Keratinocyte (primary cell): ENCODE measurements around the gene CREB3L2. TPM values are rescaled to one million over a fixed set of nuclear protein-coding genes. Genes with fewer than 3 reads are reported as not detected.

ENCODE experiments used
- DNase-seq: peaks from one replicate; pipeline ENCODE4 v3.0.0-alpha.2; 2011; ENCODE audit warnings: low read depth, missing footprints, low spot score
- FAIRE-seq: peaks from 2 replicates; lab custom pipeline; 2011; peaks lifted over from hg19 to GRCh38; lab: Jason Lieb, UNC
- H2AFZ ChIP-seq: 2 replicates; pipeline ENCODE4 v1.6.0; 2012; ENCODE audit warnings: low read length, control low read depth, inconsistent platforms; ENCODE audit not compliant: control insufficient read depth
- H3K27ac ChIP-seq: 2 replicates; pipeline ENCODE4 v1.5.1; 2011; ENCODE audit warnings: low read length; ENCODE audit not compliant: control insufficient read depth, insufficient read depth
- H3K27me3 ChIP-seq: 3 replicates; pipeline ENCODE4 v1.6.0; 2011; ENCODE audit warnings: low read length; ENCODE audit not compliant: control insufficient read depth, insufficient read depth; ENCODE audit errors: extremely low read depth
- H3K36me3 ChIP-seq, 2 experiments: 2 replicates in 1 of 2; 3 replicates in 1 of 2; pipeline ENCODE4 v1.5.1; 2011; ENCODE audit warnings: low read length in 2 of 2, mild to moderate bottlenecking in 1 of 2; ENCODE audit not compliant: control insufficient read depth in 2 of 2, insufficient read depth in 2 of 2; ENCODE audit errors: extremely low read depth in 1 of 2
- H3K4me1 ChIP-seq: 3 replicates; pipeline ENCODE4 v1.5.1; 2011; ENCODE audit warnings: low read length; ENCODE audit not compliant: control insufficient read depth, insufficient read depth; ENCODE audit errors: extremely low read depth
- H3K4me2 ChIP-seq: 3 replicates; pipeline ENCODE4 v1.6.0; 2011; ENCODE audit warnings: low read depth, low read length; ENCODE audit not compliant: control insufficient read depth, insufficient read depth; ENCODE audit errors: extremely low read depth
- H3K4me3 ChIP-seq, 3 experiments: fragments of 200-600 bp in 1 of 3; sonication (generic) in 1 of 3; 2 replicates in 2 of 3; 3 replicates in 1 of 3; pipeline ENCODE4 v1.5.1; 2011 to 2016; ENCODE audit warnings: low read length in 3 of 3, mild to moderate bottlenecking in 3 of 3, control low read depth in 2 of 3, inconsistent platforms in 1 of 3, low read depth in 1 of 3, mixed read lengths in 1 of 3, mixed run types in 1 of 3, moderate library complexity in 1 of 3; ENCODE audit not compliant: control insufficient read depth in 2 of 3, insufficient read depth in 2 of 3; ENCODE audit errors: extremely low read depth in 1 of 3
- H3K79me2 ChIP-seq: 2 replicates; pipeline ENCODE4 v1.6.0; 2012; ENCODE audit warnings: low read length; ENCODE audit not compliant: control insufficient read depth, insufficient read depth
- H3K9ac ChIP-seq: 3 replicates; pipeline ENCODE4 v1.6.0; 2011; ENCODE audit warnings: low read length; ENCODE audit not compliant: control insufficient read depth, insufficient read depth; ENCODE audit errors: extremely low read depth
- H3K9me1 ChIP-seq: 3 replicates; pipeline ENCODE4 v1.6.0; 2011; ENCODE audit warnings: low read length; ENCODE audit not compliant: control insufficient read depth, insufficient read depth; ENCODE audit errors: extremely low read depth
- H3K9me3 ChIP-seq: 2 replicates; pipeline ENCODE4 v1.5.1; 2012; ENCODE audit warnings: low read depth, low read length; ENCODE audit not compliant: control insufficient read depth
- H4K20me1 ChIP-seq: 3 replicates; pipeline ENCODE4 v1.6.0; 2011; ENCODE audit warnings: low read length; ENCODE audit not compliant: control insufficient read depth, insufficient read depth; ENCODE audit errors: extremely low read depth
- CTCF ChIP-seq, 3 experiments: IDR thresholded peaks in 1 of 3; conservative IDR thresholded peaks in 1 of 3; optimal IDR thresholded peaks in 1 of 3; 2 replicates in 2 of 3; 3 replicates in 1 of 3; pipeline versions ENCODE3 to v1.5.1; 2011; ENCODE audit warnings: low read length in 3 of 3, mild to moderate bottlenecking in 3 of 3, moderate library complexity in 2 of 3, control low read depth in 1 of 3, inconsistent platforms in 1 of 3; ENCODE audit not compliant: insufficient read depth in 2 of 3; ENCODE audit errors: extremely low read depth in 1 of 3
- EZH2 ChIP-seq: IDR thresholded peaks from one replicate; pipeline ENCODE4 v1.6.1; 2012; ENCODE audit warnings: inconsistent platforms, mild to moderate bottlenecking, low read length, moderate library complexity
- dilution Hi-C: fragments of 300-500 bp; cut with MboI; formaldehyde crosslinking; loops from one replicate; pipeline ENCODE4 v1.7.0; 2020; ENCODE audit warnings: low sequenced_read_pairs; ENCODE audit not compliant: extremely low pct_ligation_motif_present
- polyA plus RNA-seq, 5 experiments: library from polyadenylated mRNA; depleted of rRNA in 3 of 5; stranded (reverse) in 3 of 5; stranded (forward) in 1 of 5; unstranded in 1 of 5; fragments of >200 nt; gene quantifications; 1 replicate in 1 of 5; 2 replicates in 3 of 5; 3 replicates in 1 of 5; pipeline versions ENCODE4 v1.2.1 to v1.2.3, GENCODE V29; 2011 to 2012; ENCODE audit warnings: missing spikeins in 2 of 5, low read depth in 1 of 5, low replicate concordance in 1 of 5

CREB3L2 gene
- polyA plus RNA-seq, 1 donor (not counting 4 experiments of a cell fraction or from before 2014, with no cell fraction given), result 12.8 TPM

DNA sequence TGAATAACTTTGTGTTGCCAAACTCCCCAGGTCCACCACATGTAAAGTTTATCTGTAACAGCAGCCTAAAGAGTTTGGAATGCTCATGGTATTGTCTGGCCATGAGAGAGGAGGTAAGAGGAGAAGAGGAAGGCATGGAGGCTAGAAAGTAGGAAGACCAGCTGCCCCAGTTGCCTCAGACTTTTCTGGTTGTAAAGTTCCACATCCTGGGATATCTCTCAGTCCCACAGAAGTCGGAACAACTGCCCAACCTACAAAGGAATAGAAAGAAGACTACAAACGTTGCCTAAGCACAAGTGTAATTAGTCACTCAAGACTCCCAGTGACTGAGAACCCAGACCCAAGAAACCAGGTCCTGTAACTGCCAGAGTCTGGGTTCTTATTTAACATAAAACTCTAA lies 47.3 kb downstream of the CREB3L2 start:
- Histone ChIP-seq H3K4me2 (no peak overlapping the region), H3K9ac (no peak overlapping the region), H4K20me1 (no peaks in the 10 kb centered on the region), H3K4me1 (no peaks in the 10 kb centered on the region), H3K9me1 (no peaks in the 10 kb centered on the region), H3K36me3 (peaks cover 1 to 7% of the 10 kb centered on the region in 2 experiments), H3K27me3 (no peaks in the 10 kb centered on the region), H3K9me3 (no peaks in the 10 kb centered on the region), H3K79me2 (peaks cover 10% of the 10 kb centered on the region), H3K4me3 (no peak overlapping the region), H2AFZ (no peak overlapping the region), H3K27ac (no peak overlapping the region)
- TF ChIP-seq EZH2 (no peak), CTCF (optimal IDR thresholded peaks at IDR 0.05 in 1 of 3, IDR thresholded peaks at IDR 0.05 in 1 of 3, conservative IDR thresholded peaks at IDR 0.05 in 1 of 3; ENCODE audit: extremely low read depth in 1 of 3, insufficient read depth in 2 of 3, low read length in 3 of 3) (no peak)
- FAIRE-seq, result no peak
- no peak for DNase-seq
- dilution Hi-C loops, result no loop called here

GRCh38 chr7:137953665-137954470 lies 48.0 kb downstream of the CREB3L2 start:
- FAIRE-seq (no peak), DNase-seq (no peak)
- H3K9ac ChIP-seq, result no peak overlapping the region
- H3K27me3 ChIP-seq, result no peaks in the 10 kb centered on the region
- H3K4me1 ChIP-seq, result no peaks in the 10 kb centered on the region
- no peaks in the 10 kb centered on the region for H3K9me3 ChIP-seq
- no peak overlapping the region for H3K4me2 ChIP-seq
- H3K4me3 ChIP-seq, result no peak overlapping the region
- dilution Hi-C loops, result no loop called here
- no peak overlapping the region for H3K27ac ChIP-seq
- no peaks in the 10 kb centered on the region for H4K20me1 ChIP-seq
- H2AFZ ChIP-seq, result no peak overlapping the region
- TF ChIP-seq EZH2 (no peak), CTCF (optimal IDR thresholded peaks at IDR 0.05 in 1 of 3, IDR thresholded peaks at IDR 0.05 in 1 of 3, conservative IDR thresholded peaks at IDR 0.05 in 1 of 3; ENCODE audit: extremely low read depth in 1 of 3, insufficient read depth in 2 of 3, low read length in 3 of 3) (no peak)
- peaks cover 1 to 7% of the 10 kb centered on the region in 2 experiments for H3K36me3 ChIP-seq
- H3K79me2 ChIP-seq, result peaks cover 10% of the 10 kb centered on the region
- no peaks in the 10 kb centered on the region for H3K9me1 ChIP-seq
